ENCODE data around the gene OPHN1.
A peak's percentile ranks its signal among the peaks of the same experiment; 100 is the strongest.

GRCh38 chrX:68146054-68146453, 287.2 kb downstream of the OPHN1 start:
- TF ChIP-seq CTCF (IDR thresholded peaks at IDR 0.05; ENCODE audit: low read length) (peak; percentile 50), EZH2phosphoT487 (IDR thresholded peaks at IDR 0.05; ENCODE audit: low read length) (no peak)

Data from MM.1S (cell line).